ENCODE data around the gene SBK2.

GRCh38 chr19:55576746-55577145 lies 39.8 kb upstream of the SBK2 start:
- no peak for TF ChIP-seq POLR2A (IDR thresholded peaks at IDR 0.05; ENCODE audit: low read depth)
- TF ChIP-seq EP300 (IDR thresholded peaks at IDR 0.05), result no peak
- TF ChIP-seq CTCF (IDR thresholded peaks at IDR 0.05), result no peak
- TF ChIP-seq POLR2AphosphoS5 (IDR thresholded peaks at IDR 0.05), result no peak
